Kidney (tissue), 22 donors: ENCODE measurements around the gene NCEH1. TPM values are rescaled to one million over a fixed set of nuclear protein-coding genes. Genes with fewer than 3 reads are reported as not detected.
"Not testable (repeated sequence)": the region's sequence is repeated elsewhere in the genome, so short reads cannot be mapped to it uniquely, and the experiment has no call there.

Experiments
- DNase-seq, 5 donors: peaks; one replicate each; pipeline ENCODE4 v3.0.0-alpha.2; 2013 to 2020
- FAIRE-seq: peaks from 2 replicates; lab custom pipeline; 2012; peaks lifted over from hg19 to GRCh38; lab: Jason Lieb, UNC
- H3K27ac ChIP-seq, 2 donors: one replicate each; pipeline ENCODE4 v1.7.0; 2013; ENCODE audit warnings: low read depth in 2 of 2, low read length in 2 of 2, inconsistent platforms in 1 of 2
- H3K27me3 ChIP-seq: one replicate; pipeline ENCODE4 v1.7.1; 2013; ENCODE audit warnings: low read length, inconsistent platforms; ENCODE audit not compliant: control insufficient read depth, insufficient read depth
- H3K36me3 ChIP-seq, 3 donors: one replicate each; pipeline versions ENCODE4 v1.7.0 to v1.7.1; 2013; ENCODE audit warnings: low read length in 3 of 3, control low read depth in 1 of 3, inconsistent platforms in 1 of 3; ENCODE audit not compliant: insufficient read depth in 3 of 3, control insufficient read depth in 2 of 3
- H3K4me1 ChIP-seq, 3 donors: one replicate each; pipeline versions ENCODE4 v1.7.0 to v1.7.1; 2013; ENCODE audit warnings: low read length in 3 of 3, inconsistent platforms in 1 of 3, low read depth in 1 of 3; ENCODE audit not compliant: control insufficient read depth in 2 of 3, insufficient read depth in 2 of 3
- H3K4me3 ChIP-seq, 3 donors: one replicate each; pipeline versions ENCODE4 v1.7.0 to v1.8.1; 2013; ENCODE audit warnings: low read length in 3 of 3, control low read depth in 1 of 3, inconsistent platforms in 1 of 3
- H3K9ac ChIP-seq, 3 donors: one replicate each; pipeline versions ENCODE4 v1.7.0 to v1.7.1; 2013; ENCODE audit warnings: low read length in 3 of 3, control low read depth in 1 of 3, inconsistent platforms in 1 of 3
- H3K9me3 ChIP-seq, 3 donors: one replicate each; pipeline versions ENCODE4 v1.7.0 to v1.7.1; 2013; ENCODE audit warnings: low read length in 3 of 3, control low read depth in 1 of 3, inconsistent platforms in 1 of 3; ENCODE audit not compliant: control insufficient read depth in 2 of 3, insufficient read depth in 1 of 3
- CTCF ChIP-seq: IDR thresholded peaks from 3 replicates; pipeline ENCODE4 v1.5.1; 2012; ENCODE audit warnings: mild to moderate bottlenecking, moderate library complexity, borderline replicate concordance; ENCODE audit not compliant: insufficient read depth; ENCODE audit errors: extremely low read depth
- intact Hi-C: fragments of 100-400 bp; cut with DNase I; formaldehyde crosslinking; loops from one replicate; pipeline ENCODE4 v1.11.1; 2022
- long read RNA-seq, 10 donors: library from polyadenylated mRNA in 1 of 10; unstranded in 1 of 10; transcript quantifications; one replicate each; pipeline ENCODE4 v2.0.0 and lab custom pipeline, GENCODE V29; 2021 to 2026
- polyA plus RNA-seq: library from polyadenylated mRNA; stranded (reverse); fragments of 350-450 nt; fragmentation: Illumina TruSeq; extraction: RNeasy Lipid Tissue Mini Kit (QIAGEN cat#74804); gene quantifications from one replicate; pipeline ENCODE4 v1.2.3, GENCODE V29; 2014; ENCODE audit warnings: low read depth, low replicate concordance; ENCODE audit not compliant: insufficient read depth
- total RNA-seq: library from RNA; stranded (reverse); fragmentation: NEBNext Ultra II Directional; extraction: Animal tissue kit (Norgen Biotek cat#: 25700); gene quantifications from one replicate; pipeline ENCODE4 v1.2.1, GENCODE V29; 2021
- donor health status: control.
- donor health status: control.
- donor health status: control.
- donor health status: control.
- donor health status: control.
- donor health status: DM: yes; HTN: yes; CAD: no.
- donor health status: Normal renal cell carcinoma (clear cell type).

Gene NCEH1
- total RNA-seq (43.6 TPM), polyA plus RNA-seq (6.7 TPM)
- long read RNA-seq, donor 1, full-length matches to known transcripts: 1 of 1 reads
- long read RNA-seq, donor 1, partial matches to known transcripts: 0 of 1 reads
- long read RNA-seq, donor 1, other reads (novel, unspliced or antisense): 0 of 1 reads
- long read RNA-seq, donor 2, full-length matches to known transcripts: 1 of 1 reads
- long read RNA-seq, donor 2, partial matches to known transcripts: 0 of 1 reads
- long read RNA-seq, donor 2, other reads (novel, unspliced or antisense): 0 of 1 reads
- long read RNA-seq, donor 3, full-length matches to known transcripts: 1 of 1 reads
- long read RNA-seq, donor 3, partial matches to known transcripts: 0 of 1 reads
- long read RNA-seq, donor 3, other reads (novel, unspliced or antisense): 0 of 1 reads
- long read RNA-seq, donor 4: 0 reads
- long read RNA-seq, donor 5: 0 reads
- long read RNA-seq, donor 6, full-length matches to known transcripts: 2 of 2 reads
- long read RNA-seq, donor 6, partial matches to known transcripts: 0 of 2 reads
- long read RNA-seq, donor 6, other reads (novel, unspliced or antisense): 0 of 2 reads
- long read RNA-seq, donor 7, full-length matches to known transcripts: 4 of 14 reads
- long read RNA-seq, donor 7, partial matches to known transcripts: 0 of 14 reads
- long read RNA-seq, donor 7, other reads (novel, unspliced or antisense): 10 of 14 reads
- long read RNA-seq, donor 8, full-length matches to known transcripts: 1 of 1 reads
- long read RNA-seq, donor 8, partial matches to known transcripts: 0 of 1 reads
- long read RNA-seq, donor 8, other reads (novel, unspliced or antisense): 0 of 1 reads
- long read RNA-seq, donor 9: 0 reads
- long read RNA-seq, donor 10, full-length matches to known transcripts: 2 of 2 reads
- long read RNA-seq, donor 10, partial matches to known transcripts: 0 of 2 reads
- long read RNA-seq, donor 10, other reads (novel, unspliced or antisense): 0 of 2 reads

- intact Hi-C loops: no loop called here
- FAIRE-seq (peak; percentile 91), DNase-seq (peak; percentile 92 to 97 (median 96))
- peak within 1 kb of the TSS; percentile 83 to 98 (median 89) for H3K4me3 ChIP-seq
- TF ChIP-seq CTCF: peak; percentile 87
- H3K36me3 ChIP-seq: no peaks in the 10 kb centered on the region
- peaks cover 0 to 3% (median 0%) of the 10 kb centered on the region in 3 donors for H3K4me1 ChIP-seq
- H3K27ac ChIP-seq: peak within 1 kb of the TSS; percentile 86 to 93
- peak within 1 kb of the TSS; percentile 79 to 86 (median 85) for H3K9ac ChIP-seq
- H3K9me3 ChIP-seq: no peaks in the 10 kb centered on the region
- H3K27me3 ChIP-seq: no peaks in the 10 kb centered on the region
Observed at GRCh38 chr3:172710664-172711453, at the start of gene NCEH1. TSS of gene NCEH1 (minus strand) at chr3:172711067. CDS start at chr3:172710984, 83 bp downstream.

- DNase-seq, intact Hi-C loops, H3K27me3 ChIP-seq, H3K27ac ChIP-seq, H3K9me3 ChIP-seq, H3K9ac ChIP-seq, H3K4me1 ChIP-seq, H3K36me3 ChIP-seq, FAIRE-seq, H3K4me3 ChIP-seq: not testable (repeated sequence)
Observed at GRCh38 chr3:172760416-172760815, 49.5 kb upstream of the NCEH1 start.

- no peaks in the 10 kb centered on the region for H3K9me3 ChIP-seq
- intact Hi-C loops: no loop called here
- no peak for TF ChIP-seq CTCF
- DNase-seq (no peak), FAIRE-seq (no peak)
- H3K27me3 ChIP-seq: no peaks in the 10 kb centered on the region
- H3K9ac ChIP-seq: no peak overlapping the region
- H3K27ac ChIP-seq: no peak overlapping the region
- no peaks in the 10 kb centered on the region for H3K36me3 ChIP-seq
- H3K4me3 ChIP-seq: no peak overlapping the region
- H3K4me1 ChIP-seq: peaks cover 0 to 3% (median 0%) of the 10 kb centered on the region in 3 donors
Observed at GRCh38 chr3:172753125-172753524, 42.3 kb upstream of the NCEH1 start.
